Activated T-helper 1 cell treated with anti-CD3 and anti-CD28 coated beads, Interleukin-12 subunit alpha, Interleukin-12 subunit beta, Interleukin-2, Interleukin-4 antibody, amounts not matched to agents 30 ng/mL and 10 ng/mL and 1 ng/mL, durations not matched to agents 14 hours and 24 hours and 36 hours (primary cell): Measurements from ENCODE around the gene ANKS1A. TPM values are rescaled to one million over a fixed set of nuclear protein-coding genes. Genes with fewer than 3 reads are reported as not detected.
A peak's percentile ranks its signal among the peaks of the same experiment; 100 is the strongest.

Experiments
- DNase-seq: peaks from one replicate; pipeline ENCODE4 v3.0.0; 2021; ENCODE audit warnings: low spot score
- H3K27ac Mint-ChIP-seq: one replicate; pipeline ENCODE4 v1.8.0; 2021; ENCODE audit warnings: mild to moderate bottlenecking, mixed read lengths
- H3K27me3 Mint-ChIP-seq: one replicate; pipeline ENCODE4 v1.8.0; 2022; ENCODE audit warnings: mild to moderate bottlenecking, moderate library complexity, mixed read lengths; ENCODE audit not compliant: insufficient read depth
- H3K36me3 Mint-ChIP-seq: one replicate; pipeline ENCODE4 v1.8.0; 2021; ENCODE audit warnings: low read depth, mixed read lengths
- H3K4me1 Mint-ChIP-seq: one replicate; pipeline ENCODE4 v1.8.0; 2021; ENCODE audit warnings: low read depth, mixed read lengths
- H3K4me3 Mint-ChIP-seq: one replicate; pipeline ENCODE4 v1.8.0; 2021; ENCODE audit warnings: mild to moderate bottlenecking, moderate library complexity, mixed read lengths
- H3K9me3 Mint-ChIP-seq: one replicate; pipeline ENCODE4 v1.8.0; 2021; ENCODE audit warnings: mixed read lengths
- intact Hi-C: fragments of 100-400 bp; cut with micrococcal nuclease; formaldehyde crosslinking; loops from one replicate; pipeline ENCODE4 v1.15.1; 2024
- total RNA-seq: library from RNA; stranded (reverse); gene quantifications from 2 replicates; pipeline ENCODE4 v1.2.3, GENCODE V29; 2022

The ANKS1A gene
- total RNA-seq, 1 donor from 2014 or later = 9.5 TPM

DNA sequence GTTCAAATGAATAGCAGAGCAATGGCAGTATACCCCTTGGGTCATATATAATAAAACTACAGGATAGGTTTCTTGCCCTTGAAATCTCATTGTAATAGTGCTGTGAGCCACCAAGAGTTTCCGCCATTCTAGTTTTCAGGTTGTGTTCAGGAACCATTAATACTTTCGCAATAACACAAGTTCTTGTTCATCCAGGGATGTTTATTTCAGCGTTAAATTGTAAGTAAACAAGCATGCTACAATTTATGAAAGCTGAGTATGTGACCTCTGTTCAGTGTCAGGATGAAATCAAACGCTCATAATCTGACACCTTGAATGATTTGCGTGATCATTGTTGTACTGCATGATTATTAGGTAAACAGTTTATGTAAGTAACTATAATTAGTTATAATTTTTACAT is 22.8 kb downstream of the ANKS1A start:
- no peaks in the 10 kb centered on the region for H3K9me3 Mint-ChIP-seq
- H3K27ac Mint-ChIP-seq = no peak overlapping the region
- H3K36me3 Mint-ChIP-seq = no peaks in the 10 kb centered on the region
- H3K27me3 Mint-ChIP-seq = peaks cover 38% of the 10 kb centered on the region
- no peak overlapping the region for H3K4me3 Mint-ChIP-seq
- intact Hi-C loops = loop anchor here (1.0 kb wide), 1 partner anchor 22 kb away; no protein-coding TSS in a partner anchor
- no peak for DNase-seq
- H3K4me1 Mint-ChIP-seq = peaks cover 32% of the 10 kb centered on the region

DNA sequence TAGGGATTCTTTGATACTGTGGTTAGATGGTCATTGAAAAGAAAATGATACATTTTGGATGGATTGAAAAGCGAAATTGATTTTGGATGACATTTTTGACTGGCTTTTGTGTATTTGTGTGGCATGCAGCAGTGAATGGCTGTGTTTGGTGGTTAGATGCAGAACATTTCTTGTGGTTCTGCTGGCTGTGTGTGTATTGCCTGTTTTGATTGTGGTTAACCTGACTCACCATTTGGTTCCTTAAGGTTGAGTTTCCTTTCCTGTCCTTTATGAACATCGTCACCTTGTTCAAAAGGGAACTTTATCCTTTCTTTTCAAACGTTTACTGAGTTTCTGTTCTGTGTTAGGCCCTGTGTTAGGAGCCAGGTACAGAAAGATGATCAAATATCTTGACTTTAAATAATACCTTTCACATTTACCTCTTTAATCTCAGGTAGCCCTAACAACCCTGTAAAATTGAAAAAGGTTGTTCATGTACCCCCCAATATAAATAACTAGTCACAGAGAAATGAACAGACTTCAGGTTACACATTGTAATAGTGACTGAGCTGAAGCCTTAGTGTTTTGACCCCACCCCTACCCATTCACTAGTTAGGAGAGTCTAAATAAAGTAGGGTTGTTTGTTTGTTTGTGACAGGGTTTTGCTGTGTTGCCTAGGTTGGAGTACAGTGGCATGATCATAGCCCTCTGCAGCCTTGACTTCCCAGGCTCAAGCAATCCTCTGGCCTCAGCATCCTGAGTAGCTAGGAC is 23.8 kb downstream of the ANKS1A start:
- no peaks in the 10 kb centered on the region for H3K9me3 Mint-ChIP-seq
- peak; percentile 49 for DNase-seq
- H3K27ac Mint-ChIP-seq = peak overlapping the region; percentile 66
- intact Hi-C loops = no loop called here
- H3K27me3 Mint-ChIP-seq = peaks cover 36% of the 10 kb centered on the region
- H3K4me3 Mint-ChIP-seq = peak overlapping the region; percentile 23
- peaks cover 29% of the 10 kb centered on the region for H3K4me1 Mint-ChIP-seq
- peaks cover under 1% of the 10 kb centered on the region for H3K36me3 Mint-ChIP-seq

DNA sequence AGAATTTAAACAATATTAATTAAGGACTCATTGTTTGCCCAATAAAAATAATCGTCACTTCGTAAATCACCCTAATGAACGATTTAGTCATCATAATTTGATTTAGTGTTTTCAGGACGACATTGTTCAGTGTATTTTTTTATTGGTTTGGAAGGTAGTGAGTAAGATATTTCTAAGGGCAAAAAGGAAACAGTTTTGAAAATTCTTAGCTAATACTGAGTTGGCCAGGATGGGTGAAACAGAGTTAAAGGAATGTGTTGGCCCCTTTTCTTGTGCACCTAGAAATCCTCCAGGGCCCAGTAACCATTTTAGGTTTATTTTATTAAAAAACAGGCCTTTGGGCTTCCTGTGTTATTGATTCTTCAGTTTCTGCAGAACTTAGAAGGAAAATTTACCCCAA is 25.3 kb downstream of the ANKS1A start:
- no peak for DNase-seq
- intact Hi-C loops = no loop called here
- peaks cover 4% of the 10 kb centered on the region for H3K36me3 Mint-ChIP-seq
- no peak overlapping the region for H3K27ac Mint-ChIP-seq
- H3K9me3 Mint-ChIP-seq = no peaks in the 10 kb centered on the region
- no peak overlapping the region for H3K4me3 Mint-ChIP-seq
- peaks cover 26% of the 10 kb centered on the region for H3K27me3 Mint-ChIP-seq
- H3K4me1 Mint-ChIP-seq = peaks cover 23% of the 10 kb centered on the region

DNA sequence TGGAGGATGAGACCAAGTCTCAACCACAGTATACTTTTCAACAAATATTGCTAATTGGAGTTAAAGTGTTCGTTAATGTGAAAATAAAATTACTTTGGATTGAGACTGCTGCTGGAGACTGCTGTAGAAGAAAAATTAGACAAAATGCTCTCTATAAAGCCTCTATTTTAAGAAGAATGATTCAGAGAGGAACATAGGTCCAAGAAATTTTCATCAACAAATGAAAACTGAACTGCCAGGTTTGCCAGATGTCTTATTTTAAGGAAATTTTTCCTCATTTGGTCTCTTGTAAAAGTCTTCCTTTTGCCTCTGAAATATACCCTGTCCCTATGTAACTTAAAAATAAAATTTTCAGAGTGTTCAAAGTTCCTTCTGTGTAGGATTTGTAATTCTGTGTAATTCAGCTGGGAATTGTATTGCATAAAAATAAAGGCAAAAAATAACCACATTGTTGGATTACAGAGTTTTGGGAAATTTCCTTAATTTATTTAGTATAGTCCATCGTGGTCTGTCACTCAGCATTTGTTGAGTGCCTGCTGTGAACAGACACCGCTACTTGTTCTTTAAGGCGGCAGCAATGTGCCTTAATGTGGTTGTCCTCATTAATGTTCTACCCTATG is 27.4 kb downstream of the ANKS1A start:
- Mint-ChIP-seq H3K9me3 (no peaks in the 10 kb centered on the region), H3K36me3 (peaks cover 4% of the 10 kb centered on the region), H3K27me3 (peaks cover 10% of the 10 kb centered on the region), H3K27ac (no peak overlapping the region), H3K4me1 (peaks cover 21% of the 10 kb centered on the region), H3K4me3 (no peak overlapping the region)
- DNase-seq = no peak
- intact Hi-C loops = no loop called here

DNA sequence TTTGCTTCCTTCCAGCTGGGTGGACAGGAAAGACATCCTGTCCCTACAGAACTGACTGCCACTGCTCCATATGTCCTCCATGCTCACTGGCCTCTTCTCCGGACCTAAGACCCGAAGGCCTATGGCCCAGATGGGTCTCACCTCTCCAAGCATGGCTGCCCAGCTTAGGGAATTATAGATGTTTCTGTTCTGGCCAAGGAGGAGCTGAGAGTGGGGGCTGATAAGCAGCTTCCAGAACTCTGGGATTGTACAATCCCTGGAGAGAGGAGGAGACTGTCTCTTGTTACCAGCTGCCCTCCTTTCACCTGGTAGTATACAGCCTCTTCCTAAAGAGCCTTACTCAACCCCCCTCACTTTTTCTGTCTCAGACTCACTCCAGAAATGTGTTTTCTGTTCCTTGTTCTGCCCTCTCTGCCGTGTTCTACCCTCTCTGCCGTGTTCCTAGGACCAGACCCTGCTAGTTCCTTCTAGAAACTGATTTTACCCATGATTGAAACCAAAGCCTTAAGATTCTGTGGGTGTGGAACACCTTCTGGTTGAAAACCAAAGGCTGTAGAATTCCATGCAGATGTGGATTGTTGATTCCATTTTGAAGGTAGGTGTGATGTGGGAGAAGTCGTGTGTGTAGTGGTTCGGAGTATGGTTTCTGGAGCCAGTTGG is 28.7 kb downstream of the ANKS1A start:
- intact Hi-C loops = no loop called here
- no peaks in the 10 kb centered on the region for H3K9me3 Mint-ChIP-seq
- H3K36me3 Mint-ChIP-seq = peaks cover 4% of the 10 kb centered on the region
- H3K4me1 Mint-ChIP-seq = peaks cover 9% of the 10 kb centered on the region
- H3K4me3 Mint-ChIP-seq = no peak overlapping the region
- DNase-seq = no peak
- peaks cover 6% of the 10 kb centered on the region for H3K27me3 Mint-ChIP-seq
- H3K27ac Mint-ChIP-seq = no peak overlapping the region

DNA sequence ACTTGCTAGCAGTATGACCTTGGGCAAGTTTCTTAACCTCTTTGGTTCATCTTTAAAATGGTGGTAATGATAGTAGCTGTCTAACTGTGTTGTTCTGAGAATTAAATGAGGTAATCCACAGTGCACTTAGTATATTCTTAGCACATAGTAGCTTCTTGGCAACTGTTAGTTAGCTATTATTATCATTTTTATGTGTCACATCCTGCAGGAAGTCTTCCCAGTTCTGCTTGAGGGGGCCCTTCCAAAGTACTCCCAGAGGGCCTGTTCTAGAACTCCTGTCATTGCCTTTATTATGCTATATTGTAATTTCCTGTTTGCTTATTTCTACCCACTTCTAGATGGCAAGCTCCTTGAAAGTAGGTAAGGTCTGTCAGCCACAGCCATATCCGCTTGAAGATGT is 30.6 kb downstream of the ANKS1A start:
- Mint-ChIP-seq H3K9me3 (no peaks in the 10 kb centered on the region), H3K4me3 (no peak overlapping the region), H3K27ac (no peak overlapping the region), H3K36me3 (peaks cover 4% of the 10 kb centered on the region), H3K27me3 (peaks cover 6% of the 10 kb centered on the region), H3K4me1 (no peaks in the 10 kb centered on the region)
- no peak for DNase-seq
- intact Hi-C loops = no loop called here

DNA sequence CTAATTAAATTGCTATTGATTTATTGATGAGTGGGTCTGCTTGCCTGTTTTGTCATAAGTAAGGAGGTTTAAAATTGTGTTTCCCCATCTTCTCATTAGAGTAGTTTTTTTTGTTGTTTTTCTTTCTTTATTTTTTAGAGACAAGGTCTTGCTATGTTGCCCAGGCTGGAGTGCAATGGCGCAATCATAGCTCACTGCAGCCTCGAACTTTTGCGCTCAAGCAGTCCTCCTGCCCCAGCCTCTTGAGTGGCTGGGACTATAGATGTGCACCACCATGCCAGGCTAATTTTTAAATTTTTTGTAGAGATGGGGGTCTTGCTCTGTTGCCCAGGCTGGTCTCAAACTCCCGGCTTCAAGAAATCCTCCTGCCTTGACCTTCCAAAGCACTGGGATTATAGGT is 31.0 kb downstream of the ANKS1A start:
- Mint-ChIP-seq H3K4me1 (no peaks in the 10 kb centered on the region), H3K9me3 (no peaks in the 10 kb centered on the region)

DNA sequence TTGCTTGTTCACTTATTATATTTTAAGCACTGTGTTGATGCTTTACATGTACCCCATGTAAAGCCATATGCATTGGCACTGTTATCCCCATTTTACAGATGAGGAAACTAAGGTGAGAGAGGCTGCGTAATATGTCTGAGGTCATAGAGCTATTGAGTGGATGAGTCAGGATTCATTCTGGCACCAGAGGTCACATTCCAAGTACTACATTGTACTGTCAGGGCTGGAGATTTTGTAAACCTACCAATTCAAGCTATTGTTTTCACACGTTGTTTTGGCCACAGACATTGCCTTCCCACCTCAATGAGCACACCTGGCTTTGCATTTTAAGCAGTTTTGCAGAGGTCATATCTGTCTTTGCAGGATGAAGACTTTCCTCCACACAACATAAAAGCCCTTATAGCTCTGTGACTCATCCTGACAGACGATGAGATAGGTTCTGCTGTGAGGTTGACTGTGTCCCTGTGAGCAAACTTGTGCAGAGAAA is 33.2 kb downstream of the ANKS1A start:
- H3K27ac Mint-ChIP-seq = no peak overlapping the region
- no peak overlapping the region for H3K4me3 Mint-ChIP-seq
- DNase-seq = no peak
- H3K4me1 Mint-ChIP-seq = no peaks in the 10 kb centered on the region
- peaks cover 4% of the 10 kb centered on the region for H3K36me3 Mint-ChIP-seq
- intact Hi-C loops = no loop called here
- H3K27me3 Mint-ChIP-seq = peaks cover 10% of the 10 kb centered on the region
- H3K9me3 Mint-ChIP-seq = no peaks in the 10 kb centered on the region

More for the DNA sequence above, 31.0 kb downstream of the ANKS1A start:
- Mint-ChIP-seq H3K4me3 (no peak overlapping the region), H3K36me3 (peaks cover 4% of the 10 kb centered on the region), H3K27me3 (peaks cover 6% of the 10 kb centered on the region), H3K27ac (no peak overlapping the region)
- DNase-seq = no peak
- intact Hi-C loops = no loop called here

DNA sequence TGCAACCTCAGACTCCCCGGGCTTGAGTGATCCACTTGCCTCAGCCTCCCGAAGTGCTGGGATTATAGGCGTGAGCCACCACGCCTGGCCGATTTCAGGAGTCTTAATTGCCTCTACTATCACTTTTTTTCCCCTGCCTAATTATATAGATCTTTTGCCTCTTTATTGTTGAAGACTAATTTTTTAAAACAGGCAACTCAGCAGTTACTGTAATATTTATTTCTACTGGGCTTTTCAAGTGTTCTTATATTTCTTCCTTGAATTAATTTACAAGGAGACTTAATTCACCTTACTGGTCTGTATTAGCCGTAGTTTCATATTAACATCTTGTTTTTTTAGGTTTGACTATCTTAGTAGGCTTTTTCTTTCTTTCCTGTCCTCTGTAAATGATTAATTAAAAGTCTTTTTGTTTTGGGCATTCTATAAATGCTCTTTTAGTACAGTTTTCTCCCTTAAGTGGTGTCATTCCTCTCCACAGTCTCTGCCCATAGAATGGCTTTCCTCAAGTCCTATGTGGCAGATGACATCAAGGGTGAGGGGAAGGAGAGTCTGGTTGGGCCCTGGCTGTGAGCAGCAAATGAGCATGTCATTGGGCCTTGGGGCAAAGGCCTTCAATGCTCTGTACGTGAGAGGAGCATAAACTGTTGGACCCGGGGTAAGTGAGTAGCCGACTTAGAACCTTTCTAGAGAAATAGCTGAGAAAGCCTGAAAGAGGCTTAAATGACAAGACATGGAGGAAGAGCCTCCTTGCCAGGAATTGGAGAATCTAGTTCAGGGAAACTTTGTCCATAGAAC is 36.0 kb downstream of the ANKS1A start:
- Mint-ChIP-seq H3K27me3 (peaks cover 9% of the 10 kb centered on the region), H3K9me3 (no peaks in the 10 kb centered on the region), H3K4me1 (no peaks in the 10 kb centered on the region), H3K36me3 (no peaks in the 10 kb centered on the region), H3K4me3 (no peak overlapping the region), H3K27ac (no peak overlapping the region)
- DNase-seq = no peak
- intact Hi-C loops = no loop called here

DNA sequence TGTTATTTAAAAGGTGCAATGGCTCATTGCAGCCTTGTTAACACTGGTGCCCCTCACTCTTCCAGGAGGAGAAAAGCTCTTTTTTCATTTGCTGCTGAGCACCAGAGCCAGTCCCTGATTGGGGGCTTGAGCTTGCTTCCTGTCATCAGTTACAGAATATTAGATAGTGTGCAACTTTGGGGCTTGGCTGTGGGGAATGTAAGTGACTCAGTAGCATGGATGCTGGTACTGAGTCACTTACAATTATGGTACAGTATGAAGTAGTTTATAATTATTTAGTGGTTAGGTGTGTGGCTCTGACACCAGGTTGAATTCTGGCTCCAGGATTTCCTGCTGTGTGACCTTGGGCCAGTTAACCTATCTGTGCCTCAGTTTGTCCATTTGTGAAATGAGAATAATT is 37.6 kb downstream of the ANKS1A start:
- peaks cover 8% of the 10 kb centered on the region for H3K27me3 Mint-ChIP-seq
- DNase-seq = no peak
- no peaks in the 10 kb centered on the region for H3K9me3 Mint-ChIP-seq
- H3K27ac Mint-ChIP-seq = no peak overlapping the region
- intact Hi-C loops = no loop called here
- no peak overlapping the region for H3K4me3 Mint-ChIP-seq
- H3K4me1 Mint-ChIP-seq = no peaks in the 10 kb centered on the region
- no peaks in the 10 kb centered on the region for H3K36me3 Mint-ChIP-seq

DNA sequence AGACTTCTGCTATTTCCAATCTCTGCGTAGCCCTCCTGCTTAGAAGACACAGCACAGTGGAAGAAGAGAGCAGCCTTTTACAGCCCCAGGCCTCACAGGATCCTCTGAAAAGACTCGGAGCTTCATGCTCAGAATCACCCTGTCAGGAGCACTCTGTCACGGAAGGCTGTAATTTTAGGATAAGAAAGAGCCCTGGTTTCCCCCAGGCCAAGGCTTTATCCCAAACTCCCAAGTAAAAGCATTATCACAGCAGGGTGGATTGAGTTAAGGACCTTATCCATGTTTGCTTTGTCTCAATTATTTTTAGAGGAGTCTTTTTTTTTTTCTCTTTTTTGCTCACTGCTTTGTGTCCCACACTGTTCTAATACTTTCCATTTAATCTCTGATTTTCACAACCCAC is 39.2 kb downstream of the ANKS1A start:
- Mint-ChIP-seq H3K27me3 (peaks cover 8% of the 10 kb centered on the region), H3K4me3 (no peak overlapping the region), H3K27ac (no peak overlapping the region), H3K9me3 (no peaks in the 10 kb centered on the region), H3K4me1 (no peaks in the 10 kb centered on the region), H3K36me3 (no peaks in the 10 kb centered on the region)
- intact Hi-C loops = no loop called here
- no peak for DNase-seq

DNA sequence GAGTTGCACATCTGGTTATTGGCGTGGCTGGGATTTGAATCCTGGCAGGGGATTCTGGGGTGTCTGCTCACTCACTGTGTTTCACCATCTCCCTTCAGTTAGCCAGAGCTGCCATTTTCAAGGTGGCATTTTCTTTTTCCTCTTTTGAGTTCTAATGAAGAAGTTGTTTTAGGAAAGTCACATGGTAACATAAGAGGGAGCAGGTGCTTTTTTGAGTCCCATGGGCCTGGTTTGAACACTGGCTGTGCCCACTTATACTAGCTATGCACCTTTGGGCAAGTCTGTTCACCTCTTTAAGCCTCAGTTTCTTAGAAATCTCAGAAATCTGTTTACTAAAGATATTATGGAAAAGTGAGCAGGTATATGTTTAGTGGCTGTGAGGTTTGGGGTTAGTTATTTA is 39.6 kb downstream of the ANKS1A start:
- no peak for DNase-seq
- Mint-ChIP-seq H3K4me3 (no peak overlapping the region), H3K27me3 (peaks cover 8% of the 10 kb centered on the region), H3K27ac (no peak overlapping the region), H3K36me3 (no peaks in the 10 kb centered on the region), H3K9me3 (no peaks in the 10 kb centered on the region), H3K4me1 (no peaks in the 10 kb centered on the region)
- intact Hi-C loops = no loop called here
